ENCODE measurements around the gene AVEN.

GRCh38 chr15:33857726-33858125, 181.3 kb downstream of the AVEN start:
- TF ChIP-seq FOXO4 (CRISPR knock-in tag; conservative IDR thresholded peaks at IDR 0.05) (no peak), ZNF766 (CRISPR knock-in tag; IDR thresholded peaks at IDR 0.05; ENCODE audit: borderline replicate concordance) (no peak)

Data from HepG2 (cell line).